ENCODE data around the gene WDR20.

GRCh38 chr14:102251161-102251560 is 111.5 kb downstream of the WDR20 start:
- TF ChIP-seq CTCF (IDR thresholded peaks at IDR 0.05 in 2 of 3, conservative IDR thresholded peaks at IDR 0.05 in 1 of 3; ENCODE audit: control insufficient read depth in 2 of 3, extremely low read depth in 1 of 3, insufficient read depth in 1 of 3, low read depth in 3 of 3, low read length in 3 of 3): no peak
- TF ChIP-seq SMARCA5 (IDR thresholded peaks at IDR 0.05): no peak
- TF ChIP-seq YY1 (IDR thresholded peaks at IDR 0.05; ENCODE audit: low read depth, low read length): no peak
- TF ChIP-seq HDAC6 (IDR thresholded peaks at IDR 0.05; ENCODE audit: unreplicated experiment): no peak

Measured in GM12878 (cell line).